Dedifferentiated amniotic fluid mesenchymal stem cell (primary cell): Measurements from ENCODE around the gene LRFN3.
"Not testable (repeated sequence)": the region's sequence is repeated elsewhere in the genome, so short reads cannot be mapped to it uniquely, and the experiment has no call there.

ENCODE experiments used
- DNase-seq: peaks from one replicate; pipeline ENCODE4 v3.0.0-alpha.2; 2016; ENCODE audit errors: extremely low spot score

LRFN3 gene

DNA sequence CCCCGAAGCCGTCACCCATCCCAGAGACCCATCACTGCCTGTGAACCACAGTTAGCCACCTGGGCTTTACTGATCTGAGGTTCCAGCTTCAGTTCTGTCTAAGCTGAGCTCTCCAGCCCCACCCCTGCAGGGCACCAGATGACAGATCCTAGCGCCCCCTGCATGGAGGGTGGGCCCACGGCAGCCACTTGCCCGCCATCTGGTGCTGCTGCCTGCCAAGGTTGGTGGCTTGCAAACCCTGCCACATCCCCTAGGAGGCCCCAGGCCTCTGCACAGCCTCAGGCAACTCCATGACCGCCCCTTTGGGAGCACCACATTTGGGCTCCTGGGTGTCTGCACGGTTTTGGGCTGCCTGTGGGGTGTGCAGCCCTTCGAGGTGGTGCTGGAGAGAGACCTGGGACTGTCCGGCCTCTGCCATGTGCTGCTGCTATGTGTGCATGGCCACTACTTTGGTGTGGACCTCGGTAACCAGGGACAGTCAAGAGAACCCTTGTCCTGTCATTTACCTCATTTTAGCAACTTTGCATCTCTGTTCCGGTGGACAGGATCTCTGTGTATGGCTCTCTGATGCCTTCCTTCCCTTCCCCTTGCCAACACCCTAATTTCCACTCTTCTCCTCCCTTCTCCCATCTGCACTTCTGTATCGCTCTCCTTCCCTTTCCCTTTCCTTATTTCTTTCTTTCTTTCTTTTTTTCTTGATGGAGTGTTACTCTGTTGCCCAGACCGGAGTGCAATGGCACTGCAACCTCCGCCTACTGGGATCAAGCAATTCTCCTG lies 41.5 kb downstream of the LRFN3 start:
- no peak for DNase-seq

DNA sequence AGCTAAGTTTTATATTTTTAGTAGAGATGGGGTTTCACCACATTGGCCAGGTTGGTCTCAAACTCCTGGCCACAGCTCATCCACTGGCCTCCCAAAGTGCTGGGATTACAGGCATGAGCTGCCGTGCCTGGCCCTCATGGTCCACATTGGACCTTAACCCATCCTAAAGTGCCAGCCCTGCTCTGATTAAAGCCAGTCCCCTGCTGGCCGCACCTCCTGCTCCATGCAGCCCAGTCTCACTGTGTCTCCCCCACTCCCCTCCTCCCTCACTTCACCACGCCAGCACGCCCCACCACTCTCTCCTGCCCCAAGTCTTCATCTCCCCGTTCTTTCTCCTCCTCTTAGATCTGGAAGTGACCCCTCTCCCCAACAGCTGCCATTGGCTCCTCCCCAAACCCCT lies 42.1 kb downstream of the LRFN3 start:
- no peak for DNase-seq

DNA sequence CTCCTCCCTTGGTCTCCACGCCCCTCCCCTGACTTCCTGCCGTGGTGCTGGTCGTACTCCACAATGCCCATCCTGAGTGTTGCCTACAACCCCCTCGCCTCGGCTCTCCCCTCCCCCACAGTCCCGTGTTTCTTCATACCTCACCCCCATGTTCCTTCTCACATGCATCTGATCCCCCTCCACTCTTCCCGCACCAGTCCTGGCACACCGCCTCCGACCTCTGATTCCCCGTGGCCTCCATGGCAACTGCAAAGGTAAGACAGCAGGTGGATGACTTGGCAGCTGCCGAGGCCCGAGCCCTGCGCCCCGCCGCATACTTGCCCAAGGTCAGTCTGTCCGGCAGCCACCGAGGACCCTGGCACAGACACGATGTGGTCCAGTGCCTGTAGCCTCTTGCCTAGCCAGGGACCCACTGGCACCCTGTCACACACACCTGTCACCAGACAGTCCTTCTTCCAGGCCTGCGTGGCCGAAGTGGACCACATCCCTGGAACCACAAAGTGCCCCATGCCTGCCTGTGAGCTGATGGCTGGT lies 42.7 kb downstream of the LRFN3 start:
- DNase-seq: no peak

DNA sequence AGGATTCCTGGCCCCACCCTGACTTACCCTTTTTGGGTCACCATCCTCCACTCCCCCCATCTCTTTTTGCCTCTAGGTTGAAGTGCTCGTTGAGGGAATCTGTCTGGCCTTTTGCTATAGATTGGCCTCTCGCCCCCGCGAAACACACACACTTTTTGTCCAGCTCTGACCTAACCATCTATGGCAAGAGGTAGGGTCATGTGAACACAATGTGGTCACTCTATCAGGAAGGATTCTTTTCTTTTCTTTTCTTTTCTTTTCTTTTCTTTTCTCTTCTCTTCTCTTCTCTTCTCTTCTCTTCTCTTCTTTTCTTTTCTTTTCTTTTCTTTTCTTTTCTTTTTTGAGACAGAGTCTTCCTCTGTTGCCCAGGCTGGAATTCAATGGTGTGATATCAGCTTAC lies 44.8 kb downstream of the LRFN3 start:
- not testable (repeated sequence) for DNase-seq

DNA sequence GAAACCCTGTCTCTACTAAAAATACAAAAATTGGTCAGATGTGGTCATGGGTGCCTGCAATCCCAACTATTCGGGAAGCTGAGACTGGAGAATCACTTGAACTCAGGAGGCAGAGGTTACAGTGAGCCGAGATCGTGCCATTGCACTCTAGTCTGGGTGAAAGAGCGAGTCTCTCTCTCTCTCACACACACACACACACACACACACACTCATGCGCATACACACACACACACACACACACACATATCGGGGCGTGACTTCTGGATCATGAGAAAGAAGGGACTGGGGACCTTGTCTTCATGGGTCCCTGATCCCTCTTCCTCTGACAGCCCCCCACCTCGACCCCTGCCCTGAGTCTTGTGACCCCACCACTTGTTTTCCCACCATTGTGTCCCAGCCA lies 47.0 kb downstream of the LRFN3 start:
- no peak for DNase-seq

DNA sequence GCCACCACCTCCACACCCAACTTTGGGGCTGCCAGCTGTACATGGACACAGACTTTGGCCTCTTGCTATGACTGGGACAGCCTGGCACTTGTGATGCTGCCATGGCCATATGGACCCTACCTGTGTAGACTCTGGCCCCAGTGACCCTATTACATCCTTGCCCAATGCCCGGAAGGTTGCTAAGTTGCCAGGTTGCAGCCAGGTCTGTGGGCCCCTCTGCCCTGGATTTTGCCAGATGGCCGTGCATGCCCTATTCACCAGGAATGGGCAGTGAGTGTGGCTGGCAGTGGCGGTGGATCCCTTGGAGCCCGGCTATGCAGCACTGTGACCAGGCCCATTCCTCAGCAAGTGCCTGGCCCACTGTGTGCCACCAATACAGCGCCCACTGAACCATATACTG lies 49.9 kb downstream of the LRFN3 start:
- DNase-seq: no peak

DNA sequence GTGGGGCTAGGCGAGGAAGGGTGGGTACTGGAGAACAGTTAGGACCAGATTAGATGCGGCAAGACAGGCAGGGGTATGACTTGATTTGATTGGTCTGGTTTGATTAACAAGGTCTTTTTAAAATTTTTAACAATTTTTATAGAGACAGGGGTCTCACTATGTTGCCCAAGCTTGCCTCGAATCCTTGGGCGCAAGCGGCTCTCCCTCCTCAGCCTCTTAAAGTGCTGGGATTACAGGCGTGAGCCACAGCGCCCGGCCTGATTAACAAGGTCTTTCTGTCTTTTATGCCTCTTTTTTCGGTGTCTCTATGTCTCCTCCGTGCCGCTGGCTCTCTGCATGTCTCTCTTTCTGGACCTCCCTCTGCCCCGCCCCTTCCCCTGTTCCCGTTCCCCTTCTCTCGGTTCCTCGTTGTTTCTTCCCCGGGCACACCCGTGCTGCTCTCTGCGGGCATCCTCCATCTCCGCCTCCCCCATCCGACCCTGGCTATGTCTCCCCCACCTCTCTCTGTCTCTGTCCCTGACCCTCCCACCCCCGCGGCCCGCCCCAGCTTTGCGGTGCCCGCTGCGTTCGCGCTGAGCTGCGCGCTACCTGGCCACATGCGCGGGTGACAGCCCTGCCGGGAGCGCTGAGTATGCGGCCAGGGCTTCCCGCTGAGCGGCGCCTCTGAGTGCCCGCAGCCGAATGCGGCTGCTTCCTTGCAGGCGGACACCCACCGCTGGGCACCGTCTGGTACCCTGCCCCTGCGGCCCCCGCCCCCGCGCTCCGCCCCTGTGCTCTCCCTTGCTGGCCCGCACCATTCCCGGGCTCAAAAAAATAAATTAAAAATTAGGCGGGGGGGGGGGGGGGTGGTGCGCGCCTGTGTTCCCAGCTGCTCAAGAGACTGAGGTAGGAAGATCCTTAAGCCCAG lies 50.7 kb downstream of the LRFN3 start:
- no peak for DNase-seq

DNA sequence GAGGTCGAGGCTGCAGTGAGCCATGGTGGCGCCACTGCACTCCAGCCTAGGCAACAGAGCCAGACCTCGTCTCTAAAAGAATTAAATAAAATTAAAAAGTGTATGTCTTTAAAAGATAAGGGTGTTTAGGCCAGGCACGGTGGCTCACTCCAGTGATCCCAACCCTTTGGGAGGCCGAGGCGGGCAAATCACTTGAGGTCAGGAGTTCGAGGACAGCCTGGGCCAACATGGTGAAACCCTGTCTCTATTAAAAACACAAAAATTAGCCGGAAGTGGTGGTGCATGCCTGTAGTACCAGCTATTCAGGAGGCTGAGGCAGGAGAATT lies 51.4 kb downstream of the LRFN3 start:
- no peak for DNase-seq

DNA sequence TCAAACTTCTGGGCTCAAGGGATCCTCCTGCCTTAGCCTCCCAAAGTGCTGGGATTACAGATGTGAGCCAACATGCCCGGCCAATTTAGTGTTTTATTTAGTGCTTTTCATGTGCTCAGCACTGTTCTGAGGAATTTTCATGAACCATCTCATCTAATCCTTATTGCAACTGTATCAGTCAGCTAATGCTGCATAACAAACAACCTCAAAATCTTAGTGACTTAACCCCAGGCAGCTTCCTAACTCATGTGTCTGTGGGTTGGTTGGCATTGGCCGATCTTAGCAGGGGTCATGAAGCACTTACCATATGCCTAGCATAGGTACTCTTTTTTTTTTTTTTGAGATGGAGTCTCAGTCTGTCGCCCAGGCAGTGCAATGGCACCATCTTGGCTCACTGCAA lies 52.6 kb downstream of the LRFN3 start:
- DNase-seq: no peak

DNA sequence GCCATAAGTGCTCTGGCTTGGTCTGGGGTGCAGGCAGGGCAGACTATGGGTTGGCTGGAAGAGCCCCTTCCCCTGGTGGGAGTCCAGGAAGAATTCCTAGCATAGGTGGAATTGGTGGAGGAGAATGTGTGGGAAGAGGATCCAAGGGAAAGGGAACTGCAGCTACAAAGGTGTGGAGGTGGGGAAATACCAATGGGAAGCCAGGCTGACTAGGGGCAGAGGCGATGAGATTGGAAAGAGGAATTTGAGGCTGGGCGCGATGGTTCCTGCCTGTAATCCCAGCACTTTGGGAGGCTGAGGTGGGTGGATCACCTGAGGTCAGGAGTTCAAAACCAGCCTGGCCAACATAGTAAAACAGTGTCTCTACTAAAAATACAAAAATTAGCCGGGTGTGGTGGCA lies 54.0 kb downstream of the LRFN3 start:
- no peak for DNase-seq

DNA sequence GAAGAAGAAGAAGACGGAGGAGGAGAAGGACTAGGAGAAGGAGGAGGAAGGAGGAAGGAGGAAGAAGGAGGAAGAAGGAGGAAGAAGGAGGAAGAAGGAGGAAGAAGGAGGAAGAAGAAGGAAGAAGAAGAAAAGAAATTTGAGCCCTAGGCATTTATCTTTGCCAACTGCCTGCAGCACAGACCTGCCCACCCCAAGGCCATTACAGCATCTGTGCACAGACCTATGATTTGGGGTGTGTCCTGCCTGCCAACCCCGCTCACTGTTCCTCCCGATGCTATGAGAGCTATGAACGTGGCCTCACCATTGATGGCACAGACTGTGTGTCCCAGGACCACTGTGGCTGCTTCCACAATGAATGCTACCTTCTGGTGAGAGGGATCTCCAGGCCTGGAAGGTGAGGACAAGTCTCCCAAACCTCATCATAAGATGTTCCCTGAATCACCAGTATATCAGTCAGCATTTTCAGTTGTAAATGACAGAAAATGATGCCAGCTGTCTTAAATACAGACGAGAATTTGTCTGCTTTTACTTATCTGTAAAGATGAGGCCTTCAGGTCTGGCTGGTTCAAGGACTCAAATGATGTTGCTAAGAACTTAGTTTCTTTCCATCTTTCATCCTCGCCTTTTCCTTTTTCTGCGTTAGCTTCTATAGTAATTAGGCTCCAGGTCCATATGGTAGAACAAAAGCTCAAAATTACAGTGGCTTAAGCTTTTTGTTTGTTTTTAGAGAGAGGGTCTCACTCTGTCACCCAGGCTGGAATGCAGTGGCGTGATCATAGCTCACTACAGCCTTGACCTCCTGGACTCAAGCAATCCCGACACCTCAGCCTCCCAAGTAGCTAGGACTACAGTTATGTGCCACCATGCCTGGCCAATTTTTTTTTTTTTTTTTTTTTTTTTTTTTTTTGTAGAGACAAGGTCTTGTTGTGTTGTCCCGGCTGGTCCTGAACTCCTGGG lies 54.9 kb downstream of the LRFN3 start:
- DNase-seq: no peak

DNA sequence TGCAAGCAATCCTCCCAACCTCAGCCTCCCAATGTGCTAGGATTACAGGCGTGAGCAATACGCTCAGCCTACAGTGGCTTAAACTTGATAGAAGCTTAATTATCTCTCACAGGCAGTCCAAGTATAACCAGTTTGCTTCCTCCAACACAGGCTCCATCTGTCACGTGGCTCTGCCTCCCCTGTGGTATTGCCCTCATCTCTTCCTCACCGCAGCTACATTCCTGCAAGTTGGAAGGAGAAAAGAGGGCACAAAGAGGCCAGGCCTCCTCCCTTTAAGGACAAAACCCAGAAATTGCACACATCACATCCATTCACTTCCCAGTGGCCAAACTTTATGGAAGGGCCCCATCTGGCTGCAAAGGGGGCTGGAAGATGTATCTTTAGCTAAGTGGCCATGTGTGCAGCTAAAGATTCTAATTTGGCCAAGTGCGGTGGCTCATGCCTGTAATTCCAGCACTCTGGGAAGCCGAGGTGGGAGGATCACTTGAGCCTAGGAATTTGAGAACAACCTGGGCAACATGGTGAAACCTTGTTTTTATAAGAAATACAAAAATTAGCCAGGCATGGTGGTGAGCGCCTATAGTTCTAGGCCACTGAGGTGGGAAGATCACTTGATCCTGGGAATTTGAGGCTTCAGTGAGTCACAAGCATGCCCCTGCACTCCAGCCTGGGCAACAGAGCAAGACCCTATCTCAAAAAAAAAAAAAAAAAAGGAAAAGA lies 55.7 kb downstream of the LRFN3 start:
- DNase-seq: no peak

DNA sequence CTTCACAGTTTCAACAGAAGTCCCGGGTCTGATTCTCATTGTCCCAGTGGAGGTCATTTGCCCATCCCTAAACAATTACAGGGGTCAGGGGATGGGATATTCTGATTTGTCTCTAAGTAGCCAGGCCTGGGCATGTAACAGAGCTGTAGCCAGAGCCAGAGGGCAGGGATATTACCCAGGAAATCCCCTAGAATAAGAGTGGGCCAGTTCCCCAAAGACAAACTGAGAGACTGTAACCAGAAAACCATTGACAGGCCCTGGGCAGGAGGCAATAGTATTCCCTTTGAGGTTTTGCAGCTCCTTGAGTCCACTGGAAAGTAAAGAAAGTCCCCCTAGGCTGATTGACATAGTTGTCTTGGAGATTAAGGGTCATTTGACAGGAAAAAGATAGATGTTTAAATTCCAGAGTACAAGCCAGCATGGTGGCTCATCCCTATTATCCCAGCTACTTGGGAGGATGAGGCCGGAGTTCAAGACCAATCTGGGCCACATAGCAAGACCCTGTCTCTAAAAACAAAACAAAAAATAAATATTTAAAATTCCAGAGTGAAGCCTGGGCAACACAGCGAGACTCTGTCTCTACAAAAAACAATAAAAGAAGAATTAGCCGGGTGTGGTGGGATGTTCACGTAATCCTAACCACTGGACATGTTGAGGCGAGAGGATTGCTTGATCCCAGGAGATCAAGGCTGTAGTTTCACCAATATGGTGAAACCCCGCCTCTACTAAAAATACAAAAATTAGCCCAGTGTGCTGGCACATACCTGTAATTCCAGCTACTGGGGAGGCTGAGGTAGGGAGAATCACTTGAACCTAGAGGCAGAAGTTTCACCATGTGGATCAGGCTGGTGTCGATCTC lies 57.0 kb downstream of the LRFN3 start:
- no peak for DNase-seq

DNA sequence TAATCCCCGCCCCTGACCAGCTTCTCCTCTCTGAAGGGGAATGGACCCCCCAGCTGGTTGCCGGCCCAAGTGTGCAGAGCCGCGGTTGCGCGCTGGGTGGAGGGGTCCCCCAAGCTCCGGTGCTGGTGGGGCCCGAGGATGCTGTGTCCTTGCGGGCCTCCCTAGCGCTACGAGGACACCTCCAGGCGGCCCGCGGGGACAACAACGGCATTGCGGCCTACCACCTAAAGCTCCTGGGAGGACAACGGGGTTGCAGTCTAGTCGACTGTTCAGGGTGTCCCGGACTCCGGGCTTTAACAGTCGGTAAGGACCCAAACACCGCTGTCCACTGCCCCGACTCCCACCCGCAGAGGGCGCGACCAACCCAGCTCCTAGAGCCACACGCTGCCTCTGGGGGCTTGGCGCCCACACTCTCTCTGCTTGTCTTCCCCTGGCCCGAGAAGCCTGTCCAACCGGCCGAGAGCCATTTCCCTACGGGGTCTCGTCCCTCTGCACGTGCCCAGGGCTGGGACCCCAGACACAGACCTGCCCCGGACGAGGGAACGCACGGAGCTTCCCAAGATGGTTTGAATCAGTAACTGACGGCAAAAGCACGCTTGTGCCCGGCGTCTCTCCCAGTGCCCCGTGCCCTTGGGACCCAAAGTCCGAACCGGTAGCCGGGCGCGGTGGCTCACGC lies 57.9 kb downstream of the LRFN3 start:
- DNase-seq: no peak
